Activated CD4-positive, alpha-beta T cell treated with anti-CD3 and anti-CD28 coated beads for 4 hours (primary cell): ENCODE measurements around the gene GALNT18.
"Not testable (repeated sequence)": the region's sequence is repeated elsewhere in the genome, so short reads cannot be mapped to it uniquely, and the experiment has no call there.

Source experiments
- DNase-seq, 2 donors: peaks; one replicate each; pipeline ENCODE4 v3.0.0-alpha.2; 2020

The GALNT18 gene

GRCh38 chr11:11454671-11455223 lies 167.1 kb downstream of the GALNT18 start:
- DNase-seq: no peak

DNA sequence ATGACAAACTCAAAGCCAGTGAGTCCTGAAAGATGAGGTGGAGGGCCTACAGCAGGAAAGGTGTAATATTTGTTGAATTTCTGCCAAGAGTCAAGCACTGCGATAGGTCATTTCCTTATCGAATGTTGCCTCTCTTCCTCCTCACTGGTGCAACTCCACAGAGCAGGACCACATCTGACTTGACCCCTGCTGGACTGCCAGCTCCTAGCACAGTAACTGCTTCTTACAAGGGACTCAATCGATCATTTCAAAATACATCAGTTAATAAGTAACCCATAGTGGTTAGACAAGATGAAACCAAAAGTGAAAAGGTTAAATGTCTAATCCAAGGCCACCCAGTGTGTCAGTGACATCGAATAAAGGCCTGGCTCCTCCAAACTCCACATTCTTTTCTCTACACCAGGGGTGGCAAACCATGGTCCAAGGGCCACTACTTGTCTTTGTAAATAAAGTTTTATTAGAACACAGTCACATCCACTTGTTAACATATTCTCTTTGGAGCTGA lies 170.3 kb downstream of the GALNT18 start:
- no peak for DNase-seq

DNA sequence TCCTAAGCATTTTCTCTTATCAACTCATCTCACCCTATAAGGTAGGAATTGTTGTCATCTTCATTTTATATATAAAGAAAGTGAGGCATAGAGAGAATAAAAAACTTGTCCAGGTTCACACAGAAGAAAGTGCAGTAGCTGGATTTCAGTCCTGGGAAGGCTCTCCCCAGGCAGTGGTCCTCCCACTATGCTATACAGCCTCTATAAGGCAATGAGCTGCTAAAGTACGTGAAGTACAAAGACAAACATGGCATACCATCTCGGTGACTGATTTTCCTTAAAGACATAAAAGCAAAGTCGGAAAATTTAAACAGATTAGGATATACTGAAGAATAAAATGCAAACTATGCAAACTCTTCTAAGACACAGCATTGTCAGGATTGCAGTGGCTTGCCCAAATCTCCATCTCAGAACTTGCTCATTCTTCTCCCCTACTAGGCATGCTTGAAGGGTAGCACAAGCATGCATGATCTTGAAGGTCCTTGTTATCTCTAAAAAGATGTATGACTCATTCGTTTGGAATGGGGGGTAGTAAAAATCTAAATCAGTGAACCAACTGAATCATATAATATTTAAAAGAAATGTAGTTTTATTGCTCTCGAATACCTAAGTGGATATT lies 171.0 kb downstream of the GALNT18 start:
- DNase-seq: no peak

GRCh38 chr11:11449327-11449726 lies 172.5 kb downstream of the GALNT18 start:
- no peak for DNase-seq

- no peak for DNase-seq
Observed at GRCh38 chr11:11448626-11449025, 173.2 kb downstream of the GALNT18 start.

GRCh38 chr11:11447601-11448000 lies 174.2 kb downstream of the GALNT18 start:
- DNase-seq: not testable (repeated sequence)

DNA sequence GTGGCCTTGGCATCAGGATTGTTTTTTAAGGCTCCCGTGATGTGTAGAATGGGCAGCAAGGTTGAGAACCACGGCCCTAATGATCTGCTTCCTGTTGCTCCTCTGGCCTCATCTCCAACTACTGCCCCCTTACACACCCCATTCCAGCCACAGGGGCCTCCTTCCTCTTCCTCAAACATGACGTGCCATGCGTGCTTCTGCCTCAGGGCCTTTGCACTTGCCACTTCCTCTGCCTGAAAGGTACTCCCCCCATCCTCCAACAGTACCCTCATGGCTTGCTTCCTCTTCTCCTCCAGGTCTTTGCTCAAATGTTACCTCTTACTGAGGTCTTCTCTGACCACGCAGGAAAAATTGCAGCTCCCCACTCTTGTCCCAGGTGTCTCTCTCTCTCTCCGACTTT lies 174.8 kb downstream of the GALNT18 start:
- DNase-seq: no peak

GRCh38 chr11:11446564-11446963 lies 175.2 kb downstream of the GALNT18 start:
- DNase-seq: no peak

GRCh38 chr11:11445441-11446185 lies 176.2 kb downstream of the GALNT18 start:
- no peak for DNase-seq

DNA sequence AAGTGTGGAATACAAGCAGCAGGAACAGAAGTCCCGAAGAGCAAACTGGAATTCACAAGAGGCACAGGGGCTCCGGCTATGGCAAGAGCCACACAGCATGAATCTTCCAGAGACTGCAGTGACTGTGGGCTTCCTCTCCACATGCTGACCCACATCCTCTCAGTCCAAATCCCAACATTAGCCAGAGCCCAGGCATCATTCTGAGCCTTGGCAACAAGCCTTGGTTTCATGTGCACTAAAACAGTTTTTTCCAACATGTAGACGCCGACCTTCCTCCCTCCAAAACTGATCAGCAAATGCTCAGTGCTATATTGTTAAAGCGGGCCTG lies 177.0 kb downstream of the GALNT18 start:
- no peak for DNase-seq

GRCh38 chr11:11444027-11444803 lies 177.6 kb downstream of the GALNT18 start:
- DNase-seq: no peak

- DNase-seq: no peak
Observed at GRCh38 chr11:11442791-11443190, 179.0 kb downstream of the GALNT18 start.

GRCh38 chr11:11441516-11441915 lies 180.3 kb downstream of the GALNT18 start:
- DNase-seq: no peak

- DNase-seq: no peak
Observed at GRCh38 chr11:11441091-11441490, 180.7 kb downstream of the GALNT18 start.

- DNase-seq: no peak
Observed at GRCh38 chr11:11440144-11440543, 181.7 kb downstream of the GALNT18 start.

GRCh38 chr11:11439591-11439990 lies 182.2 kb downstream of the GALNT18 start:
- DNase-seq: no peak

DNA sequence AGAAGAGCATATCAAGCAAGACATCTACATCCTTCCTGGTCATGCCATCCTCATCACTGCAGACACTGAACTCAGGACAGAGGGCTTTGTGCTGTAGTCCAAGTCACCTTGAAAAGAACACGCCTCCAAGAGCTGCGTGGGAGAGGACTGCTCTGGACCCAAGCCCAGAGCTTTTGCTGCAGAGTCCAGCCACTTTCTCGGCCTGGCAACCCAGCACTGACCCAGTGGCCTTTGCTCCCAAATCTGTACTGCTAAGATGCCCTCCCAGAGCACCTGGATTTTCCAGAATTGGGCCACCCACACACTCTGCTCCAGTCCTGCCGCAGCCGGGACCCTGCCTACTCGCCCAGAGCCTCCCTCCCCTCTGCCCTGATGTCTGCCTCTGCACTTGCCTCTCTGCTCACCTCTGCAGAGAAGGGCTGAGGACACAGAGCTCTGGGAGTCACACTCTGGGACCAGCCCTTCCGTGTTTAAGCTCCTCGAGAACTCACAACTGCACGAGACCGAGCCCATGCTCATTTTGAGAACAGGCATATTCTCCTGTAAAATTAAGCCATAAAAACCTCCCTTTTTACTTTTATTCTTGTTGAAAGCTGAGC lies 185.0 kb downstream of the GALNT18 start:
- DNase-seq: no peak

GRCh38 chr11:11435635-11436034 lies 186.2 kb downstream of the GALNT18 start:
- no peak for DNase-seq

DNA sequence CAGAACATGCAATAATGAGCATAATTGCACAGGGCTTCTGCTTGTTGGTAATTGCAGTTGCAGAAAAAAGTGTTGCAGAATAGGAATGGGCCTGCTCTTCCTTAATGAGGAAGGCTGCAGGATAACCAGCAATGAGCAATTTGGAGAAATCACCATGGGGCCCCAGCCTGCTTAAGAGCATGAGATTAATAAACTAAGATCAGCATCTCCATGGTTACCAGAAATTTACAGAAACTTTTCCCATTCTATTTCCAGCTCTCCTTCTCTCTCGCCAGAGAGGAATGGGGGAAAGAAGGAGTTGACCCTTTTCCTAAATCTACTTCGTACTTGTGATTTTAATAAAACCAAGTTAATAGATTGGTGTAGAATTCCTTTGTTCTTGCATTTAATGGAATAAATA lies 187.8 kb downstream of the GALNT18 start:
- no peak for DNase-seq

GRCh38 chr11:11432621-11433319 lies 189.0 kb downstream of the GALNT18 start:
- DNase-seq: no peak

- DNase-seq: no peak
Observed at GRCh38 chr11:11430431-11430830, 191.4 kb downstream of the GALNT18 start.

DNA sequence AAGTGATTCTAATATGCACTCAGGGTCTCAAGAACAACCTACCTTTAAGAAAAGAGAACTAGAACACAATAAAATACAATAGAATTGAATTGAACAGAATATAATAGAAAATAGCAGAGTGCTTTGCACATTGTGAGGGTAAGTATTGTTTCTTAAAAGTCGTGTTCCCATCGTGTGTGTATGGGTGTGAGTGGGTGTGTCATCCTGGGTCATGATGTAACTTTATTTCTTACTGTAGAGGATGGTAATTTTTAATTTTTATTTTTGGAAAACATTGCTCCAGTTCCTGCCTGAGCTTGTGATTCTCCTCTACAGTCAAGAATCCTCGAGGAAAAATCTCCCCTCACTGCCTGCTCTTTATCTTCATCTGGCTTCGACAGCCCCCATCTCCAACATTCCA lies 193.1 kb downstream of the GALNT18 start:
- DNase-seq: no peak

DNA sequence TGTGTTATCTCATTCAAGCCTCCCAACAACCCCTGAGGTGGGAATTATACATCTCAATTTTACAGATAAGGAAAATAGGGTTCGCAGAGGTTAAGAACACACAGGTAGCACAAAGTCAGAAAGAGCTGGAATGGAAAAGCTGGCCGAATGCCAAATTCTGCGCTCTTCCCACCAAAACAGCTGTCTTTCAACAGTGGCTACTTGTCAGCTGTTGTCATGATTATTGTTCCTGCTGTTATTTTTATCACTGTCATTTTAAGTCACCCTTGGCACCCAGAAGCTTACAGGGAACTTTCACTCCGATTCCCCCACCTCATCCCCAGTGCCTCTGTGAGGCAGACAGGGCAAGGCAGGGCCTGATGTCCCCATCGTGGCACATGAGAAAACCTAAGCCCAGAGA lies 194.3 kb downstream of the GALNT18 start:
- DNase-seq: no peak
